HG03196 (cell line): Measurements from ENCODE around the gene CYFIP2.
"Not testable (repeated sequence)": the region's sequence is repeated elsewhere in the genome, so short reads cannot be mapped to it uniquely, and the experiment has no call there.

ENCODE experiments used
- ATAC-seq: cut with Tn5 transposase; IDR thresholded peaks from one replicate; pipeline ENCODE4 v1.9.1; 2021; ENCODE audit not compliant: unreplicated experiment

CYFIP2 gene

GRCh38 chr5:157265714-157266285 is at the start of gene CYFIP2:
Gene CYFIP2 (plus strand): TSS chr5:157266123. CDS start chr5:157285362, 19,239 bp downstream.
- ATAC-seq, result peak; percentile 86

GRCh38 chr5:157216391-157217142 is 49.4 kb upstream of the CYFIP2 start:
- no peak for ATAC-seq

GRCh38 chr5:157217289-157218024 is 48.5 kb upstream of the CYFIP2 start:
- ATAC-seq, result no peak

GRCh38 chr5:157219491-157220271 is 46.2 kb upstream of the CYFIP2 start:
- ATAC-seq, result peak; percentile 40

GRCh38 chr5:157221959-157222358 is 44.0 kb upstream of the CYFIP2 start:
- no peak for ATAC-seq

GRCh38 chr5:157222506-157223230 is 43.3 kb upstream of the CYFIP2 start:
- ATAC-seq, result no peak

GRCh38 chr5:157225469-157226422 is 40.2 kb upstream of the CYFIP2 start:
- no peak for ATAC-seq

- ATAC-seq, result no peak
Measured at GRCh38 chr5:157230610-157231009, 35.3 kb upstream of the CYFIP2 start.

- ATAC-seq, result no peak
Measured at GRCh38 chr5:157232706-157233105, 33.2 kb upstream of the CYFIP2 start.

GRCh38 chr5:157233515-157233914 is 32.4 kb upstream of the CYFIP2 start:
- ATAC-seq, result no peak

- ATAC-seq, result no peak
Measured at GRCh38 chr5:157236423-157236822, 29.5 kb upstream of the CYFIP2 start.

GRCh38 chr5:157241483-157241882 is 24.4 kb upstream of the CYFIP2 start:
- ATAC-seq, result no peak

- ATAC-seq, result not testable (repeated sequence)
Measured at GRCh38 chr5:157244704-157245103, 21.2 kb upstream of the CYFIP2 start.

GRCh38 chr5:157245476-157245875 is 20.4 kb upstream of the CYFIP2 start:
- no peak for ATAC-seq

- no peak for ATAC-seq
Measured at GRCh38 chr5:157245886-157246285, 20.0 kb upstream of the CYFIP2 start.

- ATAC-seq, result no peak
Measured at GRCh38 chr5:157247267-157247666, 18.7 kb upstream of the CYFIP2 start.

- no peak for ATAC-seq
Measured at GRCh38 chr5:157248821-157249470, 17.0 kb upstream of the CYFIP2 start.

GRCh38 chr5:157252711-157253465 is 13.0 kb upstream of the CYFIP2 start:
- peak; percentile 92 for ATAC-seq
